IPS-11a (cell line): ENCODE measurements around the gene LRRC37A.
"Not testable (repeated sequence)": the region's sequence is repeated elsewhere in the genome, so short reads cannot be mapped to it uniquely, and the experiment has no call there.

Source experiments
- H3K4me3 ChIP-seq: one replicate; pipeline ENCODE4 v1.5.1; 2013; ENCODE audit warnings: low read depth, low read length, control low read depth

Gene LRRC37A

DNA sequence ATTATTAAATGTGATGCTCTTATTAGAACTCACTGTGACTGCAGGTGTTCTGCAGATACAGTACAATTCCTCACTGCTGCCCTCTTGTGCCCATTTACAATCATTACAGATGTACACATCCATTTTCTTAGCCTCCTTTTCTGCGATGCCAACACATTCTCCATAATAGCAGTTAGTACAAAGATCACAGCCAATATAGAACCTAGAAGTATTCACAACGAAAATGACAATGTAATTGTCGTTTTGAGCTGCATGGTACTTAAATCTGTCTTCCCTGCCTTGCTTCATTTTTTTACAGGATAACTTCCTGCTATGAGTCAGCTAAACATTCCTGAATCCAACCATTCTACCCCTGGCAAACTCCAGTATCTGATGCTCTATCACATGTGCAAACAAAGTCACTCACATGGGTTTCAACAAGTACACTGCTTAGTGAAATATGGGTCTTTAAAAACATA lies 8.1 kb upstream of the LRRC37A start:
- H3K4me3 ChIP-seq = not testable (repeated sequence)

DNA sequence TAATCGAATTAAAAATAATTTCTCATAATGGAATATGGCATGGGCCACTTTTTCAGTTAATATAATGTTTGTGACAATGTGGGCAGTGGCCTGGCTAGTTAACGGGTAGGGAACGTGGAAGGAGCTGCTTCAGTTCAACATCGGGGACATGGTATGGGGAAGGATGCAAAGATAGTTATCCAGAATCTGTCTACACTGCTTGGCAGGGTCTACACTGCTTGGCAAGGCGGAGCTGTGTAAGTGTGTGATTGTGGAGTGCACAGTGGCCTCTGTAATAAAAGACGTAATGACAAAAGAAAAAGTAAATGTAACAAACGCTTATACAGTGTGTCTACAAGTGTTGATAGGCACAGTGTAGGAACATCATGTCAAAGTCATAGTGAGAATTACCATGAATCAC lies 7.3 kb upstream of the LRRC37A start:
- not testable (repeated sequence) for H3K4me3 ChIP-seq

DNA sequence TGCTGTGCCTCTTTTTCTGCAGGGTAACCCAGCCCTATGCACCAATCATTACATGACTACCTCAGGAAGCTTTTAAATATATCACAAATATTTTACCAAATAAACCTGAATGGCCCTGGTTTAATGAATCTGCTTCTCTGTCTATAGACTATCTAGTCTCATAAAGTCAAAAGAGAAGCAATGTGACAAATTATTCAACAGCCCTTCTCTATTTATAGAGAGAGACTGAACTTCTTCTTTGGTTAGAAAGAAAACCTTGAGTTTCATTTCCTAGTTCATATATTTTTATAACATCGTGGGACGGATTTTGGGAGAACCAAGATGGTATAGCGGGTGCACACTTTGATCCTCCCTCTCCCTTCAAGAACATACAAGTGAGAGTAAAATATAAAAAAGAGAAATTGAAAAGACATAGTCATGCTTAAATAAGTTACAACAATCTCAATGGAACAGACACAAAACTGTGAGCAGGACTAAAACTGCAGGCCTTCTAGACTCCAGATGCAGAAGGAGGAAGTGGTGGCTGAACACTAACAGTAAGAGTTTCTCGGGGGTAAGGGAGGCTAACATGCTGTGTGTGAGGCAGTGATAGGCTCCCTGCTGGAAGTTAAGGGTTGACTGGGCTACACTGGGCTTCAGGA lies 3.9 kb upstream of the LRRC37A start:
- not testable (repeated sequence) for H3K4me3 ChIP-seq

DNA sequence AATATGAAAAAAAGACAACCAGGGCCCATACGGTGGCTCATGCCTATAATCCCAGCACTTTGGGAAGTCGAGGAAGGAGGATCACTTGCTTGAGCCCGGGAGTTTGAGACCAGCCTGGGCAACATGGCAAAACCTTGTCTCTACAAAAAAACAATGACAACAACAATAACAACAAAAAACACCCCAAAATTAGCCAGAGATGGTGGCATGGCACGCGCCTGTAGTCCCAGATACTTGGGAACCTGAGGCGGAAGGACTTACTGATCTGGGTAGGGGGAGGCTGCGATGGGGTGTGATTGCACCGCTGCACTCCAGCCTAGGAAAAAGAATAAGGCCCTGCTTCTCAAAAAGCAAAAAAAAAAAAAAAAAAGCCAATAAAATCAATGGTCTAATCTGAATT lies 3.3 kb upstream of the LRRC37A start:
- H3K4me3 ChIP-seq = not testable (repeated sequence)

DNA sequence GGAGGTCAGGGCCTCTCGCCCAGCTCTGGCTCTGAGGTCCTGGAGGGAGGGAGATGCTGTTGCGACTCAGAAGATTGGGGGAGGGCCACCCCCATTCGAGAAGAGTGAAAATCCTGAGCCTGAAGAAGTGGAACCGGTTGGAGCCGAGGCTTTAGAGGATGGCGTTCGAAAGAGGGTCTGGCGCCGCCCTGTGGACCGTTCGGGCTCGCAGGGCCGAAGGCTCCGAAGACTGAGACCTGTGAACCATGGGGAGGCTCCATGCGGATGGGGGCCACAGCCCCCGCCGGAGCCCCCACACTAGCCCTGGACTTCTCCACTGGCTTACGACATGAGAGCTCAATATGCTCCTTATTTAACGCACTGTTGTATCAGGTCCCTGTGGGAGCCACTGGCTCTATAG lies 46.3 kb downstream of the LRRC37A start:
- not testable (repeated sequence) for H3K4me3 ChIP-seq

DNA sequence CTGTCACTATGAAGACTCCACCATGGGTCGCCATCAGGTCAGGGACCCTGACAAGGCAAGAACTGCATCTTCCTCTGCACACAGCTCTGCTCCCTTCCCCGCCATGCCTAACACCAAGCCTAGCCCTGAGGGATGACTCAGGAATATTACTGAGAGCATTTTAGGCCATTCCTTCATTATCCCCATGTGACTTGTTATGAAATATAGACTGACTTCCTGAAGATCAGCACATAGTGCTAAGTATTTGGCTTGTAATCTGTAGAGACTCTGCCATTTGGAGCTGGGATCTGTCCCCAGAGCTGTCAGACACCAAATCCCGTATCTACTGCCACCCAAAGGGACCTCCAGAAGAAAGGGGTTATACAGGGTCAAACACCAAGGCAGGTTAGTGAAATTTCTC lies 47.2 kb downstream of the LRRC37A start:
- H3K4me3 ChIP-seq = not testable (repeated sequence)

DNA sequence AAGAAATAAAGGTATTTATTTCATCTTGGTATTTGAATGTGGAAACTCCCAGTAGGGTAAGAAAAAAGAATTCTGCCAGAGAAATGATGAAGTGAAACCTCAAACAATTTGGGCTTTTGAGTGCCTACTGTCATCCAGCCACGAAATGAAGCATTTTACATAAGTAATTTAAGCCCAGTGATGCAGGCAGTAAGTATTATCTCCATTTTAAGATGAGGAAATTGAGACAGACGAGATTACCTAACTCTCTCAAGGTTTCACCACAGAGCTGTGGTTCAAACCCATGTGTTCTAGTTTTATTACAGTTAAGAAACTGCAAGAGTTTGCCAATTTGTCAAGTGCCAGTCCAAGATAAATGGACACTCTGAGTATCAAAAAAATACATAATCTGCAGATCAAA lies 53.4 kb downstream of the LRRC37A start:
- H3K4me3 ChIP-seq = not testable (repeated sequence)

DNA sequence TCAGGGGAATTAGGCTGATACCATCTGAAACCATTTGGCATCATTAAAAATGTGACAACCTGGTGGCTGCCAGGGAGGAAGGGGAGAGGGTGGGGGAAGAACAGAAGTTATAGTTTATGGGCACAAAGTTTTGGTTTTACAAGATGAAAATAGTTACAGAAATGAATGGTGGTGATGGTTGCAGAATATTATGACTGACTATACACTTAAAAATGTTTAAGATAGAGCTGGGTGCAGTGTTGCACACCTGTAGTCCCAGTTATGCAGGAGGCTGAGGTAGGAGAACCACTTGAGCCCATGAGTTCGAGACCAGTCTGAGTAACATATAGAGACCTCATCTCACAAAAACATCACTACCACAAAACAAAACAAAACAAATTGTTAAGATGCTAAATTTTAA lies 54.1 kb downstream of the LRRC37A start:
- not testable (repeated sequence) for H3K4me3 ChIP-seq

DNA sequence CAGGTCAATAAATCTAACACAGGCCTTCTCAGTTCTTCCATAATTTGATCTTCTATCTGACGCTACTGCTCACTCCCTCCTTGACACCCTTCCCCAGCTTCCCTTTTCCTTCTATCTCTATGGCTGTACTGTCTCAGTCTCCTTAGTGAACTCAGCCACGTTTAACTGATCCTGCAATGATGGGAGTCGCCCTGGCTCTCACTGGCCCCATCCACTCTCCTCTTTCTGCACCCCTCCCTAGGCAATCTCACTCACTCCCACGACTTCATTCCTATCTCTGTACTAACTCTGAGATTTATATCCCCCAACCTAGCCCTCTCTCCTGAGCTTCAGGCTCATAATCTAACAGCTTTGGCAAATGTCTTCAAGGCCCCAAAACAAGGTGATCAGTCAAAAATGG lies 58.9 kb downstream of the LRRC37A start:
- H3K4me3 ChIP-seq = not testable (repeated sequence)

DNA sequence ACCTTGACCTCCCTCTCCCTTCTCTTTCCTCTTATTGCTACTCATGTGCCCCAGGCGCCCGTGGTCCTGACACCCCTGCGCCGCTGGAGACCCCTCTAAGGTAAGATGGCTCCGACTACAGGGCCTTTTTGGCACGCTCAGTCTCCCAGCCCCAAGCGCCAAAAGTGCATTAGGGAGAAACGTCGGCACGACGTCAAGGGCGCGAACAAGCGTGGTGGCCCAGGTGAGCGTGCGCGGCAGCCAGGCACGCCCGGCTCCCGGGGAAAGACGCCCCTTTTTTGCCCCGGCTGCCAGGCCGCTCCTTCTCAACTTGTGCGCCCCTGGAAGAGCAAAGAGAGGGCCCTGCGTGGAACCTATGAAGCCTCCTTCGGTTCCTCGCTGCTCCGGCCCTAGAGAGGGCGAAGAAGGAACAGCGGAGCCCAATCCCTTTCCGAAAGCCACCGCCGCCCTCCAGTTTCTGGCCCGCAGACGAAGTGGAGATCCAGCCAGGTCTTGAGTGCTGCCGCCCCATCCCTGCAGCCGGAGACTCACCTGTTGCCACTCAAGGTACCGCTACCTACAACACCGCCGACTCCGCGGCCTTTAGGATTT lies 66.3 kb downstream of the LRRC37A start:
- H3K4me3 ChIP-seq = not testable (repeated sequence)

DNA sequence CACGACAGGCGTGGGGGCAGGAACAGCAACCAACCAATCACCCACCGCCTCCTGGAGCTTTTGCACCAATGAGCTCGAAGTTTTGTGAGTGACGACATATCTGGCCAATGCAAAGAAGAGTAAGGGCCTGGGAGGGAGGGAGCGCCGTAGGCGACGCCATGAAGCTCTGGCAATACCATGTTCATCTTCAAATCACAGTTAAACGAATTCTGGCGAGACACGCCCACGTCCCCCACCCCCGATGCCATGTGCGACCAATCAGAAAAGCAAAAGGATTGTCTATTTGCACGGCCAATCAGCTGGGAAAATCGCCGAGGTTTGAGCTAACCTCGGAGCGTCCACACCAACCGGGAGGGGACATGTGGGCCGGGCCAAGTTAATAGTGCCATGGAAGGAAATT lies 66.8 kb downstream of the LRRC37A start, which contains the start of gene ARL17B:
ARL17B (minus strand) TSS at position 12 of the 400 bp plus-strand sequence. CDS start 3,369 bp downstream, outside the sequence.
- not testable (repeated sequence) for H3K4me3 ChIP-seq

DNA sequence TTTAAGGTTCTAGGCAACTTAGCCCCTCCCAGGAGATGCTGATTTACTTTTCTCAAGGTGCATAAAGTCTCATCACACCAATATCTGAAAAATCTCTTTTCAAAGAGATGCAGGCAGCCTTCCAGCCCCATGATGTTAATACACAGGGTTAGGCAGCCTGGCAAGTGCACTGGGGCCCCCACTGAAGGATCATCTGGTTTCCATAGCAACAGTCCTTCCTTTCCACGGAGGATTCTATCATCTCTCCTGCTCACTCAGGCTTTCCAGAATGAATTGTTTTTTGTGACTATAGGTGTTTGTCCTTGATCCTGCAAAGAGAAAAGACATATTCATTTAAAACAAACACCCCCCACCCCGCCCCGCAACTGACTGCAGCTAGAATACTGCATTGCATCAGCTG lies 72.6 kb downstream of the LRRC37A start:
- not testable (repeated sequence) for H3K4me3 ChIP-seq

DNA sequence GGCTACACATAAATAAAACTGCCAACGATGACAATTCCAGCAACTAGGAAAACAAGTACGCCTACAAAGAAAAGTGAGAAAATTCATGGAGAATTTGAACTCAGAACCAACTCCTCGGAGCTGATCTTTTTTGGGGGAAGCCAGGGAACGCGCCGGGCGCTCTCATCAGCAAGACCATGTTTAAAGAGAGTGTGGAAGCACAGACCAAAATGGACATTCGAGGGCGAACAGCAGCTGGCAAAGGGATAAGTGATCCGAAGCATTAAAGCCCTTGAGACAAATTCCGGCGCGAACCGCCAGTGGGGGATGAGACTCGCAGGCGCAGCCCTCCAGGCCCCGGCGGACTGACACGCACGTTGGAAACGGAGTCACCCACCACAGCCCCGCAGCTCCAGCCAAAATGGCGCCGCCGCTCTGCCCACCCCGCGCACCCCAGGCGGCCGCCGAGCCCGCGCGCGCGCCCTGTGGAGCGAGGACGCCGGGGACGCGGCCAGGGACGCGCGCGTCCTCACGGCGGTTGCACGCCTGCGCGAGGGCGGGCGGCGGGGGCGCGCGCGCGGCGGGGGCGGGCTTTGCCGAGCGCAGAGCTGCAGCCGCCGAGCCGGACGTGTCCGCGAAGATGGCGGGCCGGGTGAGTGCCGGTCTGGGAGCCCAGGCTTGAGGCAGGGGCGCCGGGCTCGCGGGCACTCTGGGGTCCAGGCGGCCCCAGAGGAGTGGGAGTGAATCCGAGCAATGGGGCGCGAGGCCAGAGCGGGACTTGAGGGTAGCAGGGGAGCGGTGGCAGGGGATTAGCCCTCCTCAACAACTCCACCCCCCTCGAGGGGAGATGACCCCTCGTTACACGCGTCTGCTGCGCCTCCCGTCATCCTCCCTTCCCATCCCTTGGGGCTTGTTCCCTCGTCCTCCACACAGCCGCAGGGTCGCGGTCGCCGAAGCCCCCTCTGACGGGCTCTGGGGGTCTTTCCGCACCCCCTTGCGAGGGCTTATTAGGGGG lies 77.6 kb downstream of the LRRC37A start:
- H3K4me3 ChIP-seq = not testable (repeated sequence)

DNA sequence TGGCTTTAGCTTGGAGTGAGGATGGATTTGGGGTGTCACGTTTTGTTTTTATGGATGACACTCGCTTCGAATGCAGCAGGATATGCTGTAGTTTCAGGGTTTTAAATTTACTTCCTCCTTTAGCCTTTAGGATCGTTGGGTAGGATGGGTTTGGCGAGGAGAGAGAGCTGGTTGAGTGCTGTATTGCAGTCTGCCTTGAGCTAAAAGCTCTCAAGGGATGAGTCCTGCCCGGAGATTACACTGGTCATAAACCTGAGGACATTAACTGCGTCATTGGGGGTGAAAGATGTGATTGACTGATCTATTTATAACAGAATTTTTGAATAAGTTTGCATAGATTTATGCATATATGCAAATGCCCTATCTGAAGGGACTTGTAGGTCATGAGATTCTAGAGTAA lies 78.5 kb downstream of the LRRC37A start:
- not testable (repeated sequence) for H3K4me3 ChIP-seq

DNA sequence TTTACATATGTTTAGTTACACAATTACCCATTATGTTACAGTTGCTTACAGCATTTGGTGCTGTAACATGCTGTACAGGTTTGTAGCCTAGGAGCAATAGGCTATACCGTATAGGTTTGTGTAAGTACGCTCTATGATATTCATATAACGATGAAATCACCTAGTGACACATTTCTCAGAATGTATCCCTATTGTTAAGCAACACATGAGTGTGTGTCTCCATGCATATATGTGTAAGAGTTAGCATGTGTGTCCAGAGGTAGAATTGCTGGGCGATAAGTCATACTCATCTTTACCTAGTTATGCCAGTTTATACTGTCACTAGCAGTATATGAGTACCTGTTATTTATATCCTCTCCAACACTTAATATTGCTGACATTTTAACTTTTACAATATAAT lies 88.2 kb downstream of the LRRC37A start:
- not testable (repeated sequence) for H3K4me3 ChIP-seq

DNA sequence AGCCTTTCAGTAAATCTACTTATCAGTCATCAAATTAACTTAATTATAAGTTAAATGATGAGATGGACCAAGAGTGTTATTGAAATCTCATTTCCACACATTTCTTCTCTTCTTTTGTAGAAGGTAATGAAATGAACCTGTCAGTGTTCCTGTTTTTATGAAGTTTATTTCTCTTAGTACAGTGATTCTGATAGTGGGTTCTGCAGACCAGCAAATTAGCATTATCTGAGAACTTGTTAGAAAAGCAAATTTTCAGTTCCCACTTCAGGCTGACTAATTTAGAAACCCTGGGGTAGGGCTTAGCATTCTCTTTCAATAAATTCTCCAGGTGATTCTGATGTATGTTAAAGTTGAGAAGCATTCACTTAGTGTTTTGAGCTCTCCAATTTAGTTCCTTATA lies 90.6 kb downstream of the LRRC37A start:
- not testable (repeated sequence) for H3K4me3 ChIP-seq
